Activated naive CD4-positive, alpha-beta T cell treated with Interleukin-2 at 50 U/mL for 16 hours (primary cell): Measurements from ENCODE around the gene CDC42EP1.
"Not testable (repeated sequence)": the region's sequence is repeated elsewhere in the genome, so short reads cannot be mapped to it uniquely, and the experiment has no call there.

Experiments used
- DNase-seq: peaks from one replicate; pipeline ENCODE4 v3.0.0-alpha.2; 2020

Gene CDC42EP1

GRCh38 chr22:37588546-37589215 lies 28.4 kb downstream of the CDC42EP1 start:
- DNase-seq: no peak

GRCh38 chr22:37589636-37590035 lies 29.4 kb downstream of the CDC42EP1 start:
- DNase-seq: no peak

DNA sequence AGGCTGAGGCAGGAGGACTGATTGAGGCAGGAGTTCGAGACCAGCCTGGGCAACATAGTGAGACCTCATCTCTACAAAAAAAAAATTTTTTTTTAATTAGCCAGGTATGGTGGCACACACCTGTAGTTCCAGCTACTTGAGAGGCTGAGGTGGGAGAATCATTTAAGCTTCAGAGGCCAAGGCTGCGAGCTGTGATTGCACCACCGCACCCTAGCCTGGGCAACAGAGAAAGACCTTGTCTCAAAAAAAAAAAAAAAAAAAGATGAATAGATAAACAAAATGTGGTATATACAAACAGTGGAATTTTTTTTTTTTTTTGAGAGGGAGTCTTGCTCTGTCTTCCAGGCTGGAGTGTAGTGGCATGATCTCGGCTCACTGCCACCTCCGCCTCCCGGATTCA lies 30.8 kb downstream of the CDC42EP1 start:
- not testable (repeated sequence) for DNase-seq

DNA sequence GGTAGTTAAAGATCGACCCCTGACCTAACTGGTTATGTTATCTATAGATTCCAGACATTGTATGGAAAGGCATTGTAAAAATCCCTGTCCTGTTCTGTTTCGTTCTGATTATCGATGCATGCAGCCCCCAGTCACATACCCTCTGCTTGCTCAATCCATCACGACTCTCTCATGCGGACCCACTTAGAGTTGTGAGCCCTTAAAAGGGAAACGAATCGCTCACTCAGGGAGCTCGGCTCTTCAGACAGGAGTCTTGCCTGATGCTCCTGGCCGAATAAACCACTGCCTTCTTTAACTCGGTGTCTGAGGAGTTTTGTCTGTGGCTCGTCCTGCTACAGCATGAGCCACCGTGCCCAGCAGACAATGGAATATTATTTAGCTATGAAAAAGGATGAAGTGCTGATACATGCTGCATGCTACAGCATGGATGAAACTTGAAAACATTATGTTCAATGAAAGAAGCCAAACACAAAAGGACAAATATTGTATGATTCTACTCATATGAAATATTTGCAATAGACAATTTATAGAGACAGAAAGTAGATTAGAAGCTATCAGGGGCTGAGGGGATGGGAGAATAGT lies 31.6 kb downstream of the CDC42EP1 start:
- no peak for DNase-seq

DNA sequence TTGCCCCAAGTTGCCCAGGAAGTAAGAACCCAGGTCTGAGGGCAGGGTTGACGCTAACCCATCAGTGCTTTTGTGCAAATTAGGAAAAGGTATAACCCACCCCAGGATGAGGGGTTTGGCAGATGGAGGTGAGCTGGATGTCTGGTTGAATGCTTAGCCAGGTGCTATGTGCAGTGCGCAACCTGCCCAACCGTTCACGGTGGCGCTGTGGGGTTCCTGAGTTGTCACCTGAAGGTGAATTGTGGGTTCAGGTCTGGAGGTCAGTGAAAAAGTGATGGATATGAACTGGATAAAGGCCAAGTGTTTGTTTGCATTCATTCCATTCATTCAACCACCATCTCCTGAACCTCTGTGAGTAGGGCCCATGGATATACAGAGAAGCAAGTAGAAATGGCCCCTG lies 34.0 kb downstream of the CDC42EP1 start:
- no peak for DNase-seq

- no peak for DNase-seq
These were observed 38.9 kb downstream of the CDC42EP1 start for GRCh38 chr22:37599153-37599552.

GRCh38 chr22:37601203-37601539 lies 40.9 kb downstream of the CDC42EP1 start:
- DNase-seq: no peak

DNA sequence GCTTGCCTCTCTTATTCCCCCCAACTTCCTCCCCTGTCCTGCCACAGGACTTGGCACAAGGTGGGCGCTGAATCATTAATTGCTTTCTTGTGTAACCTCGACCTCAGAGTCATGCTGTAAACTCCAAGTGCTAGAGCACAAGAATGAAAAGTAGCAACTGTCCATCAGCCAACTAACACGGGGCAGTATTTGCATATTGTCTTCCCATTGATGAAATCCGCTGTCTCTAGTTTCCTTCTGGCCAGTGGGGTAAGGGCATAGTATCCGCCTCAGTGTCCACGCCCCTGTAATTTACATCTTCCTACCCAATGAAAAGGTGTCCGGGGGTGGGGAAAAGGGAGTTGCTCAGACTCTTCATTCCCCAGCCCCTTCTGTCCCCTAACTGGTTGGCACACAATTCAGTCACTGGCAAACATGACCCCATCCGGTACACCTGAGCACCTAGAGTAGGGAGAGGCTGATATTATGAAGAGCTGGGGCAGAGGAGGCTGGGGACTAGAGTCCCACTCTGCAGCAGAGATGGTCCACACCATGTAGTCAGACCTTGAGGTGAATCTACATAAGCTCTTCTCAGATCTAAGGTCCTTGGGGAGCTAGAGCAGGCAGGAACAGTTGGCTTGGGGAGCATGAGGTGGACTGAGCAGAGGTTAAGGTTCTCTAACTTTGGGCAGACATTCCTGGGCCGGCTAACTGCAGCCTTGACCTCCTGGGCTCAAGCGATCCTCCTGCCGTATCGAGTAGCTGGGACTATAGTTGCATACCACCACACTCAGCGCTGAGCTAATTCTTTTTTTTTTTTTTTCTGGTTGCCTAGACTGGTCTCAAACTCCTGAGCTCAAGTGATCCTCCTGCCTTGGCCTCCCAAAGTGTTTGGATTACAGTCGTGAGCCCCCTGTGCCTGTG lies 41.5 kb downstream of the CDC42EP1 start:
- no peak for DNase-seq

- not testable (repeated sequence) for DNase-seq
These were observed 42.4 kb downstream of the CDC42EP1 start for GRCh38 chr22:37602546-37603277.

- DNase-seq: no peak
These were observed 43.8 kb downstream of the CDC42EP1 start for GRCh38 chr22:37604074-37604473.

- peak; percentile 51 for DNase-seq
These were observed 44.6 kb downstream of the CDC42EP1 start for GRCh38 chr22:37604875-37605274.

DNA sequence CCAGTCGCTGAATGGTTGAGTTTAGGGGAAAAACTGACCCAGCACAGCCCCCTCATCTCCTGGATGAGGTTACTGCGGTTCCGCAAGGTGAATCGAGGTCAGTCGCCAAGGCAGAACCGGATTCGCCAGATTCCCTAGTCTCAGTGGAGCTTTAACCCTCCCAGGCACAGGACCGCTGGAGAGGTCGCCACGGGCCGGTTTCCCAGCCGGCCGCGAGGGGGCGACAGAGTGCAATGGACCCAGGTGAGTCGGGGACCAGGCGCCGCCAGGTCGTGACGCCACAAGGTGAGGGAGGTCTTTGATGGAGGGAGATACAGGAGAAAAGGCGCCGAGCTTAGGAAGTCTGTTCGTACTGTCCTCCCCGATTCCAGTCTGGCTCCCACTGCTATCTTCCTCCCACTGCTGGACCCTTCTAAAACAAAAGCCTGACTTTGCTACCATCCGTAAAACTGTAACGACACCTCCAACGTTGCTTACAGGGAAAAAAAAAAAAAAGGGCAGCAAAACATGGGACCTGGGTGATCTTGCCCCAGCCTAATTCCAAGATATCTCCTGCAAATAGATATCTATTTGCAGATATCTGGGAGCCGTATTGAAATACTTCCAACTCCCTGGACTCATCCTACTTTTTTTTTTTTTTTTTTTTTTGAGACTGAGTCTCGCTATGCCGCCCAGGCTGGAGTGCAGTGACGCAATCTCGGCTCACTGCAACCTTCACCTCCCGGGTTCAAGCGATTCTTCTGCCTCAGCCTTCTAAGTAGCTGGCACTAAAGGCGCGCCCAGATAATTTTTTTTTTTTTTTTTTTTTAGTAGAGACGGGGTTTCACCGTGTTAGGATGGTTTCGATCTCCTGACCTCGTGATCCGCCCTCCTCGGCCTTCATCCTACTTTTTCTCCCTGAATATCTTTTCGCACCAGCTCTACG lies 47.0 kb downstream of the CDC42EP1 start:
- DNase-seq: peak; percentile 91

DNA sequence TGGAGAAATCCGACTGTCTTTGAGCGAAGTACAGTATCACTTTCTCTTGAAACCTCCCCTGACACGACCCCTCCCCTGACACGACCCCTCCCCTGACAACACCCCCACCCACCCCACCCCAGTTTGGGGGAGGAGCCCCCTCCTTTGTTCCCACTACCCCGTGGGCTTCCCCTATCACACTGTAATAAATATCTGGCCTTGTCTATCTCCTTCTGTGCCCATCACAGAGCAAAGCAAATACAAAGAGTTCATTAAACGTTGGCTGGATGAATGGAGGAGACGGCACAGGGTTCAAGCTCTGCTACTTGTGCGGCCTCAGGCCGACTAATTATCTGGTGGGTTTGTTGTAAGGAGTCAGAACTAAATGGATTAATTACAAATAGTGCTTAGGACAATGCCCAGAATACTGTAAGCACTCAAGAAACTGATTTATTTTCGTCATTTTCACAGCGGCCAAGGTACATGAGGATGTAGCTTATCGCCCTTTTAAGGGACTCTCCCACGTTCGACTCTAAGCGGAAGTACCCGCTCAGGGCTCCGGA lies 47.7 kb downstream of the CDC42EP1 start:
- DNase-seq: no peak

DNA sequence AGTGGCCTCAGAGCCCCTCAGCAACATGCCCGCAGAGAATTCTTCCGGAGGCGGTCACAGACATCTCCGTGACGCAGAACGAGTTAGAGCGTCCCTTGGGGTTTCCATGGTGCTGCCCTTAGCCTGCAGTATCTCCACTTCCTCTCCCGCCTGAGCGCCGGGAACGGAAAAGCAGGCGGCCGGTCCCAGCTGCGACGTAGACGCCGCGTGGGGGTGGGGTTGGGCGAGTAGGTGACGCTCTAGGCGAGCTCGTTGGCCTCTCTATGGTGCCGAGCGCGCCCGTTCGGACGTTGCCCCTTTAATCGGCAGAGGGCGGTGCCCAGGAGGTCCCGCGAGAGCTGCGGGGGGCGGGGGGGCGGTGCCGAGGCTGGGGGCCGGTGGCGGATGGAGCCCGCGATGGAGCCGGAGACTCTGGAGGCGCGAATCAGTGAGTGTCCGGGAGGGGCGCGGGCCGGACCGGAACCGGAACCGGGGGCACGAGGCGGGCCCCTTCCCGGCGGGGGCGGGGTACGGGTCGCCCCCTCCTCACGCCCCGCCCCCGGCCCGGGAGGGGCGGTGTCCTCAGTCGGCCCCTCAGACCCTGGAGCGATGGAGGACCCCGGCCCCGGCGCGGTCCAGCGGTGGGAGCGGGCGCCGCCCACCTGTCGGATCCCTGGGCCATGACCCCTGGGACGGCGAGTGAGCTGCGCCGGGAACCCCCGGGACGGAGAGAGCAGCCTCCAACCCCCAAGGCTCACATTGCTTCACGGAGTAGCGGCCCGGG lies 48.4 kb downstream of the CDC42EP1 start, which contains the start of gene GGA1:
GGA1 (plus strand) TSS at position 358 of the 763 bp plus-strand sequence; CDS start at position 385, 27 bp downstream.
- peak; percentile 95 for DNase-seq

GRCh38 chr22:37609240-37610152 lies 49.2 kb downstream of the CDC42EP1 start:
- no peak for DNase-seq

GRCh38 chr22:37610153-37610475 lies 49.8 kb downstream of the CDC42EP1 start:
- DNase-seq: not testable (repeated sequence)

DNA sequence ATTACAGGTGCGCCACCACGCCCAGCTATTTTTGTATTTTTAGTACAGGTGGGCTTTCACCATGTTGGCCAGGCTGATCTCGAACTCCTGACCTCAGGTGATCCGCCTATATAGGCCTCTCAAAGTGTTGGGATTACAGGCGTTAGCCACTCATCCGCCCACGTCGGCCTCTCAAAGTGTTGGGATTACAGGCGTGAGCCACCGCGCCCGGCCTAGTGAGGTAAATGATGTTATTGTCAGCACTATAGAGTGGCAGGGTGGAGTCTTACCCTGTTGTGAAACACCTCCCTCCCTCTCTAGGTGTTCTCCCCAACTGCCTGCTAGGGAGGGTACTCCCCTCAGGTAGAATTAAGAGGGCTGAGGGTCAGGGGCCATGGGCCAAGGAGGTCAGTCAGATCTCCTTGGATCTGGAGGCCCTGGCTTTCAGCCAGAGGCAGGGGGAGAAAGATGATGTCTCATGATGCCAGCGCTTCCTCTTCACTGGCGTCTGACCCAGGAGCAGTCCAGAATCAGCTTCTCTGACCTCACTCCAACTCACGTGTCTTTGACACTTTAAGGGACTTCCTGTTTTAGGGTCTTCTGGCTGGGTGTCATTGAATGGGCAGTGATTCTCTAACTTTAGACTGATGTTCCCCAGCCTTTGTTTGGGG lies 50.3 kb downstream of the CDC42EP1 start:
- no peak for DNase-seq

DNA sequence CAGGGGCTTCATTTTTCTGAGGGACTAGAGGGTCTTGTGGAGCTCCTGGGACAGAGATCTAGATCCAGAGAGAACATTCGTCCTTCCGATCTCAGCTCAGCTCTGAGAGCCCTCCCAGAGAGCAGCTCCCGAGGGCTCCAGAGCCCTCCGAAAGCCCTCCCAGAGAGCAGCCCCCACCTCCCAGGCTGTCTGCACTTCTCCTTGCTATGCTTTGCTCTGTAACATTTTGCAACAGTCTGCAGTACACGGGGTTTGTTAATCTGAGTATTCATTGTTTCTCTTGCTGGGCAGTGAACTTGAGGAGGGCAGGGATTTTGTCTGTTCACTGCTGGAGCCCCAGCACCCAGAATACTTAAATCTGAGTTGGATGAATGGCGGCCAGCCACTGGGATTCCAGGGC lies 50.9 kb downstream of the CDC42EP1 start:
- DNase-seq: no peak
